ENCODE data around the gene BRWD1.

DNA sequence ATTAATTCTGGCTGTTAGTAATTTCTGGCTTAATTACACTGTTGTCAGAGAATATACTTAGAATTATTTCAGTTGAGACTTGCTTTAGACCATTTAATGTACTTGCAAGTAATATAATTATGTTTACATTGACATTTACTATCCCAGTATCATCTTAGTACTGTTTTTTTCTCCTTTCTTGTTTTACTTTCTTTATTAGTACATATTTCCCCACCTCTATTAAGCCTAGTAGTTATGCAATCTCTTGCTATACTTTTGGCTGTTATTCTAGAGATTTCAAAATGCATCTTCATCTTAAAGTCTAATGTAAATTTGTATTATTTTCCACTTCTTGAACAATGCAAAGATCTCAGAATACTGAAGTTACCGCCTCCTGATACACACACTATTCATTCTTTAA lies 24.4 kb downstream of the BRWD1 start:
- TF ChIP-seq, protein P1, sequence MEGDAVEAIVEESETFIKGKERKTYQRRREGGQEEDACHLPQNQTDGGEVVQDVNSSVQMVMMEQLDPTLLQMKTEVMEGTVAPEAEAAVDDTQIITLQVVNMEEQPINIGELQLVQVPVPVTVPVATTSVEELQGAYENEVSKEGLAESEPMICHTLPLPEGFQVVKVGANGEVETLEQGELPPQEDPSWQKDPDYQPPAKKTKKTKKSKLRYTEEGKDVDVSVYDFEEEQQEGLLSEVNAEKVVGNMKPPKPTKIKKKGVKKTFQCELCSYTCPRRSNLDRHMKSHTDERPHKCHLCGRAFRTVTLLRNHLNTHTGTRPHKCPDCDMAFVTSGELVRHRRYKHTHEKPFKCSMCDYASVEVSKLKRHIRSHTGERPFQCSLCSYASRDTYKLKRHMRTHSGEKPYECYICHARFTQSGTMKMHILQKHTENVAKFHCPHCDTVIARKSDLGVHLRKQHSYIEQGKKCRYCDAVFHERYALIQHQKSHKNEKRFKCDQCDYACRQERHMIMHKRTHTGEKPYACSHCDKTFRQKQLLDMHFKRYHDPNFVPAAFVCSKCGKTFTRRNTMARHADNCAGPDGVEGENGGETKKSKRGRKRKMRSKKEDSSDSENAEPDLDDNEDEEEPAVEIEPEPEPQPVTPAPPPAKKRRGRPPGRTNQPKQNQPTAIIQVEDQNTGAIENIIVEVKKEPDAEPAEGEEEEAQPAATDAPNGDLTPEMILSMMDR (IDR thresholded peaks at IDR 0.05), result no peak
- no peak for TF ChIP-seq POLR2A (IDR thresholded peaks at IDR 0.05)
- TF ChIP-seq POLR2AphosphoS5 (IDR thresholded peaks at IDR 0.05; ENCODE audit: insufficient read depth in 1 of 2, low read depth in 1 of 2), result no peak

Data from vagina (tissue), 2 donors.